Astrocyte (in vitro differentiated cells and primary cell): ENCODE results near the gene SRD5A1. TPM values are rescaled to one million over a fixed set of nuclear protein-coding genes. Genes with fewer than 3 reads are reported as not detected.

ENCODE experiments used
- DNase-seq: peaks from one replicate; pipeline ENCODE4 v3.0.0-alpha.2; 2010; ENCODE audit warnings: low read depth
- FAIRE-seq: peaks from 2 replicates; lab custom pipeline; 2011; peaks lifted over from hg19 to GRCh38; lab: Jason Lieb, UNC
- H2AFZ ChIP-seq: 2 replicates; pipeline ENCODE4 v1.6.0; 2012; ENCODE audit warnings: low read depth, low read length, inconsistent platforms
- H3K27ac ChIP-seq: 2 replicates; pipeline ENCODE4 v1.5.1; 2011; ENCODE audit warnings: low read depth, low read length, inconsistent platforms
- H3K27me3 ChIP-seq: 2 replicates; pipeline ENCODE4 v1.6.0; 2011; ENCODE audit warnings: low read length, inconsistent platforms; ENCODE audit not compliant: insufficient read depth
- H3K36me3 ChIP-seq: 2 replicates; pipeline ENCODE4 v1.5.1; 2011; ENCODE audit warnings: low read length, inconsistent platforms; ENCODE audit not compliant: insufficient read depth
- H3K4me1 ChIP-seq: 2 replicates; pipeline ENCODE4 v1.5.1; 2011; ENCODE audit warnings: low read length, inconsistent platforms; ENCODE audit not compliant: insufficient read depth
- H3K4me2 ChIP-seq: 2 replicates; pipeline ENCODE4 v1.6.0; 2012; ENCODE audit warnings: low read length, inconsistent platforms
- H3K4me3 ChIP-seq: 2 replicates; pipeline ENCODE4 v1.5.1; 2011; ENCODE audit warnings: low read depth, mild to moderate bottlenecking, low read length, inconsistent platforms; ENCODE audit not compliant: insufficient read depth
- H3K79me2 ChIP-seq: 2 replicates; pipeline ENCODE4 v1.6.0; 2012; ENCODE audit warnings: mild to moderate bottlenecking, low read length, inconsistent platforms; ENCODE audit not compliant: insufficient read depth
- H3K9ac ChIP-seq: 2 replicates; pipeline ENCODE4 v1.6.0; 2012; ENCODE audit warnings: mild to moderate bottlenecking, low read length, inconsistent platforms
- H3K9me3 ChIP-seq: 2 replicates; pipeline ENCODE4 v1.5.1; 2012; ENCODE audit warnings: low read depth, mild to moderate bottlenecking, low read length, inconsistent platforms; ENCODE audit not compliant: insufficient read depth
- H4K20me1 ChIP-seq: 2 replicates; pipeline ENCODE4 v1.6.0; 2012; ENCODE audit warnings: low read length, inconsistent platforms; ENCODE audit not compliant: insufficient read depth
- H3K27ac Mint-ChIP-seq: one replicate; pipeline ENCODE4 v1.8.0; 2021; ENCODE audit warnings: mild to moderate bottlenecking, mixed read lengths; ENCODE audit not compliant: unreplicated experiment
- H3K27me3 Mint-ChIP-seq: one replicate; pipeline ENCODE4 v1.8.0; 2021; ENCODE audit warnings: low read depth, mixed read lengths; ENCODE audit not compliant: unreplicated experiment
- H3K36me3 Mint-ChIP-seq: one replicate; pipeline ENCODE4 v1.8.0; 2021; ENCODE audit warnings: low read depth, mixed read lengths; ENCODE audit not compliant: unreplicated experiment
- H3K4me1 Mint-ChIP-seq: one replicate; pipeline ENCODE4 v1.8.0; 2021; ENCODE audit warnings: low read depth, mixed read lengths; ENCODE audit not compliant: unreplicated experiment
- H3K4me3 Mint-ChIP-seq: one replicate; pipeline ENCODE4 v1.8.0; 2021; ENCODE audit warnings: mild to moderate bottlenecking, moderate library complexity, mixed read lengths; ENCODE audit not compliant: unreplicated experiment
- H3K9me3 Mint-ChIP-seq: one replicate; pipeline ENCODE4 v1.8.0; 2021; ENCODE audit warnings: mild to moderate bottlenecking, mixed read lengths; ENCODE audit not compliant: unreplicated experiment
- EZH2 ChIP-seq: IDR thresholded peaks from 2 replicates; pipeline ENCODE4 v1.6.1; 2012; ENCODE audit warnings: mild to moderate bottlenecking, low read length, inconsistent platforms; ENCODE audit not compliant: insufficient read depth
- total RNA-seq: library from RNA; stranded (reverse); gene quantifications from 2 replicates; pipeline ENCODE4 v1.2.1, GENCODE V29; 2021
- TF ChIP-seq, protein P1 (sequence below): IDR thresholded peaks from 2 replicates; pipeline ENCODE4 v1.5.1; 2011; ENCODE audit warnings: low read depth, mild to moderate bottlenecking, inconsistent platforms, low read length, moderate library complexity; ENCODE audit not compliant: insufficient read depth

The SRD5A1 gene
- total RNA-seq, 1 donor from 2014 or later: 27.6 TPM

DNA sequence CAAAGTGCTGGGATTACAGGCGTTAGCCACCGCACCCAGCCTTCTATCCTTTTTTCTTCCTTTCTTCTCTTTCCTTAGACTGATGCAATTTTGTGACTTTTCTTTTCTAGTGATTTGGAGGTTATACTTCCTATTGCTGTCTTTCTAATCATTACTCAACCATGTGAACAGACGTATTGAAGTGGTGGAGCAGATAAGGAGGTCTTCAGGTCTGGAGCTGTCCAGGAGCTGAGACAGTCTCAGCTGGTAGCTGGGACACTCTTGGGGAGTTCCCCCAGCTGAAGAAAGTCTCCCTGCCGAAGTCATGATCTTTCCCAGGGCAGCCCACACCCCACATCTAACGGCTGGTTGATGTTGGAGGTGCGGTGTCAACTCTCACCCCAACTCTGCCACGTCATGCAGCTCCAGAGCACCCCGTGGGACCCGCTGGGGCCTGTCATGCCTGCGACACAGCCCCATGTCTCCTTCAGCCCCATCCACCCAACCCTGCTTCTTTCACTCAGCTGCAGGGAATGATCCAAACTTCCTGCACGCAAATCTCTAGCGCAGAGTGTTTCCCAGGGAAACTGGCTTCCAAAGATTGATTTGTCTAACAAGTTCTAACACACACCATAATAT is 41.5 kb upstream of the SRD5A1 start:
- Histone ChIP-seq H3K9me3 (no peaks in the 10 kb centered on the region), H2AFZ (no peak overlapping the region), H4K20me1 (peaks cover 5% of the 10 kb centered on the region), H3K9ac (no peak overlapping the region), H3K27ac (no peak overlapping the region), H3K36me3 (peaks cover 4% of the 10 kb centered on the region), H3K79me2 (no peaks in the 10 kb centered on the region), H3K4me3 (no peak overlapping the region), H3K27me3 (peaks cover 2% of the 10 kb centered on the region), H3K4me2 (no peak overlapping the region), H3K4me1 (no peaks in the 10 kb centered on the region)
- DNase-seq (no peak), FAIRE-seq (no peak)
- no peak overlapping the region for H3K27ac Mint-ChIP-seq
- H3K9me3 Mint-ChIP-seq: peaks cover 3% of the 10 kb centered on the region
- H3K4me1 Mint-ChIP-seq: no peaks in the 10 kb centered on the region
- peaks cover 10% of the 10 kb centered on the region for H3K36me3 Mint-ChIP-seq
- H3K27me3 Mint-ChIP-seq: peaks cover 6% of the 10 kb centered on the region
- TF ChIP-seq EZH2: no peak
- TF ChIP-seq, protein P1, sequence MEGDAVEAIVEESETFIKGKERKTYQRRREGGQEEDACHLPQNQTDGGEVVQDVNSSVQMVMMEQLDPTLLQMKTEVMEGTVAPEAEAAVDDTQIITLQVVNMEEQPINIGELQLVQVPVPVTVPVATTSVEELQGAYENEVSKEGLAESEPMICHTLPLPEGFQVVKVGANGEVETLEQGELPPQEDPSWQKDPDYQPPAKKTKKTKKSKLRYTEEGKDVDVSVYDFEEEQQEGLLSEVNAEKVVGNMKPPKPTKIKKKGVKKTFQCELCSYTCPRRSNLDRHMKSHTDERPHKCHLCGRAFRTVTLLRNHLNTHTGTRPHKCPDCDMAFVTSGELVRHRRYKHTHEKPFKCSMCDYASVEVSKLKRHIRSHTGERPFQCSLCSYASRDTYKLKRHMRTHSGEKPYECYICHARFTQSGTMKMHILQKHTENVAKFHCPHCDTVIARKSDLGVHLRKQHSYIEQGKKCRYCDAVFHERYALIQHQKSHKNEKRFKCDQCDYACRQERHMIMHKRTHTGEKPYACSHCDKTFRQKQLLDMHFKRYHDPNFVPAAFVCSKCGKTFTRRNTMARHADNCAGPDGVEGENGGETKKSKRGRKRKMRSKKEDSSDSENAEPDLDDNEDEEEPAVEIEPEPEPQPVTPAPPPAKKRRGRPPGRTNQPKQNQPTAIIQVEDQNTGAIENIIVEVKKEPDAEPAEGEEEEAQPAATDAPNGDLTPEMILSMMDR: no peak
- H3K4me3 Mint-ChIP-seq: no peak overlapping the region

DNA sequence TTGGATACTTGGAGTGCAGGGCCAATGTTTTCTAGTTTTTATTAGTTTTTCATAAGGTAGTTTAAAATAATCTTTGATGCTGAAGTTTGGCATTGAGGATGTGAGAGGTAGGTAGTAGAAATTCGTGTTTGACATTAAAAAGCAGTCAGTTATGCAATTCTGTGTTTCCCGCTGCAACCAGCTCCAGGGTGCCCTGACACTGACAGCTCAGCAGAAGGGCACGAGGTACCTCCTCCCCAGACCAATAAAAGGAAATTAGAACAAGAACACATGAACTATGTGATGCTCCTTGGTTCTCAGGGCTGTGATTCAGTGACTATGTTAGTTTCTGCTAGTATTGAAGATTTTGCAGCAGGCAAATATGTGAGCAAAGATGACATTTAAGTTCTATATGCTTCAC is 40.6 kb upstream of the SRD5A1 start:
- Histone ChIP-seq H3K4me3 (no peak overlapping the region), H3K9ac (no peak overlapping the region), H3K4me1 (no peaks in the 10 kb centered on the region), H3K4me2 (no peak overlapping the region), H3K27me3 (no peaks in the 10 kb centered on the region), H3K27ac (no peak overlapping the region), H3K9me3 (no peaks in the 10 kb centered on the region), H2AFZ (no peak overlapping the region), H3K79me2 (no peaks in the 10 kb centered on the region), H3K36me3 (peaks cover 9% of the 10 kb centered on the region), H4K20me1 (peaks cover 6% of the 10 kb centered on the region)
- H3K4me3 Mint-ChIP-seq: no peak overlapping the region
- TF ChIP-seq, protein P1: no peak
- no peak for TF ChIP-seq EZH2
- no peaks in the 10 kb centered on the region for H3K4me1 Mint-ChIP-seq
- FAIRE-seq: no peak
- peaks cover 3% of the 10 kb centered on the region for H3K9me3 Mint-ChIP-seq
- H3K36me3 Mint-ChIP-seq: peaks cover 18% of the 10 kb centered on the region
- H3K27ac Mint-ChIP-seq: no peak overlapping the region
- DNase-seq: no peak
- H3K27me3 Mint-ChIP-seq: no peaks in the 10 kb centered on the region
